Measurements from ENCODE around the gene ARHGAP1. TPM values are rescaled to one million over a fixed set of nuclear protein-coding genes. Genes with fewer than 3 reads are reported as not detected.

Gene ARHGAP1
- total and polyA plus RNA-seq, 2 donors (not counting 3 experiments of a cell fraction or from before 2014, with no cell fraction given) = 30.9 to 58.2 TPM

Other genes starting within 250 kb of the ARHGAP1 start
- gene AMBRA1, start 106.6 kb downstream of the ARHGAP1 start, total RNA-seq = 26.5 and 32.4 TPM in 2 replicates
- 14.4 and 18.4 TPM in 2 replicates for gene AMBRA1, start 106.6 kb downstream of the ARHGAP1 start, polyA plus RNA-seq
- gene HARBI1, start 83.4 kb downstream of the ARHGAP1 start, total RNA-seq = 3.2 and 4.7 TPM in 2 replicates
- gene HARBI1, start 83.4 kb downstream of the ARHGAP1 start, polyA plus RNA-seq = 2.7 and 3.1 TPM in 2 replicates
- gene ATG13, start 83.1 kb downstream of the ARHGAP1 start, total RNA-seq = 66.5 and 67.3 TPM in 2 replicates
- 60.1 and 71.0 TPM in 2 replicates for gene ATG13, start 83.1 kb downstream of the ARHGAP1 start, polyA plus RNA-seq
- gene ZNF408, start 412 bp upstream of the ARHGAP1 start, total RNA-seq = 10.3 and 10.9 TPM in 2 replicates
- gene ZNF408, start 412 bp upstream of the ARHGAP1 start, polyA plus RNA-seq = 7.8 and 11.0 TPM in 2 replicates
- gene F2, start 18.6 kb upstream of the ARHGAP1 start, total RNA-seq = not detected in 2 replicates
- gene F2, start 18.6 kb upstream of the ARHGAP1 start, polyA plus RNA-seq = 0.04 and 0.10 TPM in 2 replicates
- 138 and 140 TPM in 2 replicates for gene CKAP5, start 145.7 kb upstream of the ARHGAP1 start, total RNA-seq
- 47.4 and 50.1 TPM in 2 replicates for gene CKAP5, start 145.7 kb upstream of the ARHGAP1 start, polyA plus RNA-seq
- 2.0 and 3.8 TPM in 2 replicates for gene LRP4, start 217.9 kb upstream of the ARHGAP1 start, total RNA-seq
- gene LRP4, start 217.9 kb upstream of the ARHGAP1 start, polyA plus RNA-seq = 0.78 and 0.86 TPM in 2 replicates
- 25.9 and 29.6 TPM in 2 replicates for gene CSTPP1, start 236.1 kb upstream of the ARHGAP1 start, total RNA-seq
- 38.2 and 43.1 TPM in 2 replicates for gene CSTPP1, start 236.1 kb upstream of the ARHGAP1 start, polyA plus RNA-seq